D721Med (cell line): ENCODE measurements around the gene NPBWR2.
"Not testable (repeated sequence)": the region's sequence is repeated elsewhere in the genome, so short reads cannot be mapped to it uniquely, and the experiment has no call there.

ENCODE experiments used
- DNase-seq: peaks from one replicate; pipeline ENCODE4 v3.0.0; 2011; ENCODE audit warnings: low spot score; ENCODE audit not compliant: insufficient read length
- FAIRE-seq: peaks from 2 replicates; lab custom pipeline; 2011; peaks lifted over from hg19 to GRCh38; lab: Jason Lieb, UNC
- TF ChIP-seq, protein P1 (sequence below): IDR thresholded peaks from 2 replicates; pipeline ENCODE4 v1.5.1; 2012; ENCODE audit warnings: mild to moderate bottlenecking, control low read depth; ENCODE audit not compliant: insufficient read depth; ENCODE audit errors: missing control alignments

The NPBWR2 gene

GRCh38 chr20:64136004-64136710, 28.8 kb upstream of the NPBWR2 start:
- no peak for DNase-seq
- FAIRE-seq, result no peak
- TF ChIP-seq, protein P1, sequence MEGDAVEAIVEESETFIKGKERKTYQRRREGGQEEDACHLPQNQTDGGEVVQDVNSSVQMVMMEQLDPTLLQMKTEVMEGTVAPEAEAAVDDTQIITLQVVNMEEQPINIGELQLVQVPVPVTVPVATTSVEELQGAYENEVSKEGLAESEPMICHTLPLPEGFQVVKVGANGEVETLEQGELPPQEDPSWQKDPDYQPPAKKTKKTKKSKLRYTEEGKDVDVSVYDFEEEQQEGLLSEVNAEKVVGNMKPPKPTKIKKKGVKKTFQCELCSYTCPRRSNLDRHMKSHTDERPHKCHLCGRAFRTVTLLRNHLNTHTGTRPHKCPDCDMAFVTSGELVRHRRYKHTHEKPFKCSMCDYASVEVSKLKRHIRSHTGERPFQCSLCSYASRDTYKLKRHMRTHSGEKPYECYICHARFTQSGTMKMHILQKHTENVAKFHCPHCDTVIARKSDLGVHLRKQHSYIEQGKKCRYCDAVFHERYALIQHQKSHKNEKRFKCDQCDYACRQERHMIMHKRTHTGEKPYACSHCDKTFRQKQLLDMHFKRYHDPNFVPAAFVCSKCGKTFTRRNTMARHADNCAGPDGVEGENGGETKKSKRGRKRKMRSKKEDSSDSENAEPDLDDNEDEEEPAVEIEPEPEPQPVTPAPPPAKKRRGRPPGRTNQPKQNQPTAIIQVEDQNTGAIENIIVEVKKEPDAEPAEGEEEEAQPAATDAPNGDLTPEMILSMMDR, result no peak

DNA sequence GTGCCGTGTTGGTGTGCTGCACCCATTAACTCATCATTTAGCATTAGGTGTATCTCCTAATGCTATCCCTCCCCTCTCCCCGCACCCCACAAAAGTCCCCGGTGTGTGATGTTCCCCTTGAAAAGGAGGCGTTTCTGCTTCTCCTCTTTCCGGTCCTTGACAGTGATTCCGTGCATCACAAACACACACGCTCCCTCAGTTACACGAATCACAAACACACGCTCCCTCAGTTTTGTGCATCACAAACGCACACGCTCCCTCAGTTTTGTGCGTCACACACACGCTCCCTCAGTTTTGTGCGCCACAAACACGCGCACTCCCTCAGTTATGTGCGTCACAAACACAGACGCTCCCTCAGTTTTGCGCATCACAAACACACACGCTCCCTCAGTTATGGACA, 27.4 kb upstream of the NPBWR2 start:
- not testable (repeated sequence) for FAIRE-seq, DNase-seq

GRCh38 chr20:64133951-64134407, 26.6 kb upstream of the NPBWR2 start:
- DNase-seq (no peak), FAIRE-seq (no peak)
- TF ChIP-seq, protein P1, result peak; percentile 44

DNA sequence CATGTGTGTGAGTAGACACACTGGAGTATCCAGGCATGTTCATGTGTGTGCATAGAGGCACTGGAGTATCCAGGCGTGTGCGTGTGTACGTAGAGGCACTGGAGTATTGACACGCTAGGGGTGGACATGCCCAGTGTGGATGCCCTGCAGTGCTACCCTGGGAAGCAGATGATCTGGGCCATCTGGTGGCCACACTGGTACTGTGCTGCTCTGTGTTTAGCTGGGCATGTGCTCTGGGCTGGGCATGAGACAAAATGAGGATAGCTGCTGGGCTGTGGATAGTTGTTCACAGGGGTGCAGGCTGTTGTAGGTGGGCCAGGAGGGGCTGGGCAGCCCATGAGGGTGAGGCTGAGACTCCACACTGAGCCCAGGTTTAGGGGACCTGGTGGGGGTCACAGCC, 24.0 kb upstream of the NPBWR2 start:
- TF ChIP-seq, protein P1, result peak; percentile 32
- DNase-seq, result no peak
- FAIRE-seq, result no peak

DNA sequence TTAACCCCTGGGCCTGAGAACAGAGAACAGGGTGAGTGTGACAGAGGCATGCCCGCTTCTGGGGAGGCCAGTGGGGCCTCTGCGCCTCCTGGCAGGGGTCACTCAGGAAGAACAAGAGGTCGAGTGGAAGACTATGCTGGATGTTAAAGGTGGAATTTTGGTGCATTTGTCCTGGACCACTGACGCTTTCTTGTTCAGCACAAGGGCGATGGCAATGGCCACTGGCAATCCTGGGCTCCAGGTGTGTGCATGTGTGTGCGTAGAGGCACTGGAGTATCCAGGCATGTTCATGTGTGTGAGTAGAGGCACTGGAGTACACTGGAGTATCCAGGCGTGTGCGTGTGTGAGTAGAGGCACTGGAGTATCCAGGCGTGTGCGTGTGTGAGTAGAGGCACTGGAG, 23.5 kb upstream of the NPBWR2 start:
- TF ChIP-seq, protein P1, result no peak
- FAIRE-seq (no peak), DNase-seq (no peak)

DNA sequence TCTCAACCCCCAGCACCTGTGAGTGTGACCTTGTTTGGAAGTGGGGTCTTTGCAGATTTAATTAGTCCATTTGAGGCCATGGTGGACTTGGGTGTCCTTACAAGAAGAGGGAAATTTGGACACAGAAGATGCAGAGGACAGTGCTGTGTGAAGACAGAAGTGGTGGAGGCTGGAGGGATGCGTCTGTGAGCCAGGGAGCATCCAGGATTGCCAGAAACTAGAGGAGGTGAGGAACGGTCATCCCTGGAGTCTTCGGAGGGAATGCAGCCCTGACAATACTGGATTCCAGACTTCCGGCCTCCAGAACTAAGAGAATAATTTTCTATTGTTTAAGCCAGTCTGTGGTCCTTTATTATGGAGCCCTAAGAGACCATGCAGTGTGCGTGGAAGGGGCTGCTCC, 22.9 kb upstream of the NPBWR2 start:
- TF ChIP-seq, protein P1, result no peak
- FAIRE-seq (no peak), DNase-seq (no peak)

DNA sequence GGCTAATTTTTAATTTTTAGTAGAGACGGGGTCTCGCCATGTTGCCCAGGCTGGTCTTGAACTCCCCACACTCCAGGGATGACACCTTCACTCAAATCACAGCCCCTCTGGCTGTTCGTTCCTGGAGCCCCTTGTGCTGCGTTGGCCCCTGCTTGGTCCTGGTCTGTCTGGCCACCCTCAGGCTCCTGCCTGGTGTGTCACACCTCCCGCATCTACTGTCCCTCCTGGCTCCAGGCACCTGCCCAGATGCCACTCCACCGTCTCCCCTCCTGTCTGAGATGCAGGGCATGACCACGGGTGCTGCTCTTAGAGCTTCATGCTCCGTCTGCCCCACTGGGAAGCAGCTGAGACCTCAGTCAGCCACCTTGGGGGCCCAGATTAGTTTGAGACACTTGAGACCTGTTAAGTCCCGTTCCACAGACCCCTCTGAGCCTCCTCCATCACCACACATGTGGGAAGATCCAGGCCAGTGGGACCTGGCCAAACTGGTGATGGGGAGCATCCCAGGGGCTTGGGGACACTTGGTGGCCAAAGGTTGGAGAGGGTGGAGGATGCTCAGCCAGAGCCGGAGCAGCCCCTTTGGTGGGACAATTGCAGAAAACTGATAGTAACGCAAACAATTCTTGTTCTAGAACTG, 21.9 kb upstream of the NPBWR2 start:
- TF ChIP-seq, protein P1, result no peak
- FAIRE-seq (no peak), DNase-seq (no peak)

GRCh38 chr20:64123517-64123916, 16.2 kb upstream of the NPBWR2 start:
- FAIRE-seq, DNase-seq: not testable (repeated sequence)

DNA sequence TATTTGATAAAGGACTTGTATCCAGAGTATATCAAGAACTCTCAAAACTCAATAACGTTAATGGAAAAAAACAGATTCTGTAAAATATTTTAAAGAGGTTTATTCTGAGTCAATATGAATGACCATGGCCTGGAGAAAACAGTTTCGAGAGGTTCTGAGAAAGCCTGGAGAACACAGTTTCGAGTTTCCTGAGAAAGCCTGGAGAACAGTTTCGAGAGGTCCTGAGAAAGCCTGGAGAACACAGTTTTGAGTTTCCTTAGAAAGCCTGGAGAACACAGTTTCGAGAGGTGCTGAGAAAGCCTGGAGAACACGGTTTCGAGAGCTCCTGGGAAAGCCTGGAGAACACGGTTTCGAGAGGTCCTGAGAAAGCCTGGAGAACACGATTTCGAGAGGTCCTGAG, 15.6 kb upstream of the NPBWR2 start:
- not testable (repeated sequence) for FAIRE-seq

More for the DNA sequence above, 15.6 kb upstream of the NPBWR2 start:
- DNase-seq, result not testable (repeated sequence)
